Breast epithelium (tissue), 4 donors: Measurements from ENCODE around the gene MTRR. TPM values are rescaled to one million over a fixed set of nuclear protein-coding genes. Genes with fewer than 3 reads are reported as not detected.

Source experiments
- DNase-seq, 2 donors: peaks; one replicate each; pipeline ENCODE4 v3.0.0-alpha.2; 2019; ENCODE audit warnings: low spot score in 2 of 2
- H3K27ac ChIP-seq, 2 donors: fragments of 200-600 bp; sonication (generic) in 1 of 2; one replicate each; pipeline ENCODE4 v1.5.1; 2016 to 2019; ENCODE audit warnings: mild to moderate bottlenecking in 1 of 2
- H3K27me3 ChIP-seq, 2 donors: fragments of 200-600 bp; sonication (generic) in 1 of 2; one replicate each; pipeline versions ENCODE4 v1.5.1 to v1.6.0; 2017 to 2019; ENCODE audit warnings: control low read depth in 1 of 2, mild to moderate bottlenecking in 1 of 2
- H3K36me3 ChIP-seq: fragments of 200-600 bp; one replicate; pipeline ENCODE4 v1.5.1; 2019
- H3K4me1 ChIP-seq, 2 donors: fragments of 200-600 bp; sonication (generic); one replicate each; pipeline ENCODE4 v1.5.1; 2016 to 2019; ENCODE audit warnings: control low read depth in 1 of 2
- H3K4me3 ChIP-seq, 3 donors: fragments of 200-600 bp; sonication (generic); 1 replicate in 2 of 3; 2 replicates in 1 of 3; pipeline ENCODE4 v1.5.1; 2016 to 2019; ENCODE audit warnings: mild to moderate bottlenecking in 3 of 3, moderate library complexity in 2 of 3
- H3K9me3 ChIP-seq, 2 donors: fragments of 200-600 bp; sonication (generic) in 1 of 2; one replicate each; pipeline ENCODE4 v1.5.1; 2016 to 2019; ENCODE audit warnings: control low read depth in 1 of 2
- POLR2A ChIP-seq: fragments of 450-650 bp; IDR thresholded peaks from one replicate; pipeline ENCODE4 v1.6.1; 2016; ENCODE audit warnings: antibody characterized with exemption, mild to moderate bottlenecking, moderate library complexity
- POLR2AphosphoS5 ChIP-seq, 3 donors: sonication (generic); formaldehyde crosslinking; IDR thresholded peaks; one replicate each; pipeline ENCODE4 v1.6.1; 2017; ENCODE audit warnings: antibody characterized with exemption in 3 of 3
- intact Hi-C: fragments of 100-400 bp; cut with DNase I; formaldehyde crosslinking; loops from one replicate; pipeline ENCODE4 v1.15.1; 2023; ENCODE audit warnings: low total_unique reads
- total RNA-seq, 3 donors: library from RNA; depleted of rRNA; stranded (reverse); fragments of >200 nt; gene quantifications; one replicate each; pipeline ENCODE4 v1.1.0, GENCODE V29; 2016
- TF ChIP-seq, protein P1 (sequence below), 3 donors: fragments of 450-650 bp; IDR thresholded peaks; one replicate each; pipeline ENCODE4 v1.5.1; 2016 to 2017; ENCODE audit warnings: antibody characterized with exemption in 3 of 3, mild to moderate bottlenecking in 3 of 3, moderate library complexity in 3 of 3

The MTRR gene
- total RNA-seq, 3 donors from 2014 or later, result 45.8 to 69.5 (median 57.7) TPM

DNA sequence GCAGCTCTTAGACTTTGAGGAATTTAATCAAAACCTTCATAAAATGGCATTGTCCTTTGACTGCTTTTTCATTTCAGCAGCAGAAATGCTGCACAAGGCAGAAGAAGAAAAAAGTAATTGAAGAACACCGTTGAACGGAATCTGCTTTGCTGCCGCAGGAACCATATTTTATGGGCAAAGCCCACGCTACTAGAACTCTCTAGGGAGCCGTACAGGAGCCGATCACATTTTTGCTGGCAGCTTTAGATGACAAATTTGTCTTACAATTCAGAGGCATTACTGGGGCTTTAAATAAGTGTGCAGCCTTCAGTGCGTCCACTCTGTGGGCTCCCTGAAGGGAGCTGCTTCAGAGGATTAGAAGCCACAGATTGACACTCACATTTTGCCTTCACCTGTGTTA, 23.4 kb upstream of the MTRR start:
- Histone ChIP-seq H3K4me1 (peaks cover 0 to 3% of the 10 kb centered on the region in 2 donors), H3K27me3 (no peaks in the 10 kb centered on the region), H3K36me3 (no peaks in the 10 kb centered on the region), H3K27ac (no peak overlapping the region), H3K4me3 (no peak overlapping the region), H3K9me3 (no peaks in the 10 kb centered on the region)
- TF ChIP-seq, protein P1, sequence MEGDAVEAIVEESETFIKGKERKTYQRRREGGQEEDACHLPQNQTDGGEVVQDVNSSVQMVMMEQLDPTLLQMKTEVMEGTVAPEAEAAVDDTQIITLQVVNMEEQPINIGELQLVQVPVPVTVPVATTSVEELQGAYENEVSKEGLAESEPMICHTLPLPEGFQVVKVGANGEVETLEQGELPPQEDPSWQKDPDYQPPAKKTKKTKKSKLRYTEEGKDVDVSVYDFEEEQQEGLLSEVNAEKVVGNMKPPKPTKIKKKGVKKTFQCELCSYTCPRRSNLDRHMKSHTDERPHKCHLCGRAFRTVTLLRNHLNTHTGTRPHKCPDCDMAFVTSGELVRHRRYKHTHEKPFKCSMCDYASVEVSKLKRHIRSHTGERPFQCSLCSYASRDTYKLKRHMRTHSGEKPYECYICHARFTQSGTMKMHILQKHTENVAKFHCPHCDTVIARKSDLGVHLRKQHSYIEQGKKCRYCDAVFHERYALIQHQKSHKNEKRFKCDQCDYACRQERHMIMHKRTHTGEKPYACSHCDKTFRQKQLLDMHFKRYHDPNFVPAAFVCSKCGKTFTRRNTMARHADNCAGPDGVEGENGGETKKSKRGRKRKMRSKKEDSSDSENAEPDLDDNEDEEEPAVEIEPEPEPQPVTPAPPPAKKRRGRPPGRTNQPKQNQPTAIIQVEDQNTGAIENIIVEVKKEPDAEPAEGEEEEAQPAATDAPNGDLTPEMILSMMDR (IDR thresholded peaks at IDR 0.05), result no peak
- TF ChIP-seq POLR2A (no peak), POLR2AphosphoS5 (IDR thresholded peaks at IDR 0.05) (no peak)
- intact Hi-C loops, result no loop called here
- no peak for DNase-seq

DNA sequence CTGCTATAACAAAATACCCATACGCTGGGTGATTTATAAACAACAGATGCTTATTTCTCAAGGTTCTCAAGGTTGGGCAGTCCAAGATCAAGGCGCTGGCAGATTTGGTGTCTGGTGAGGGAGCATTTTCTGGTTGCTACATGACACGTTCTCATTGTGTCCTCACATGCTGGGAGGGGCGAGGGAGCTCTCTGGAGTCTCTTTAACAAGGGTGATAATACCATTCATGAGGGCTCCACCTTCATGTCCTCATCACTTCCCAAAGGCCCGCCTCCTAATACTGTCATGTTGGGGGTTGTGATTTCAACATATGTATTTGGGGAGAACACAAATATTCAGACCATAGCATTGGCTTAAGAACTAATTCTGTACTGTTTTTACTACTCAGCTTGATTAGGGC, 22.6 kb upstream of the MTRR start:
- peaks cover 0 to 3% of the 10 kb centered on the region in 2 donors for H3K4me1 ChIP-seq
- no peaks in the 10 kb centered on the region for H3K36me3 ChIP-seq
- DNase-seq, result no peak
- intact Hi-C loops, result no loop called here
- H3K4me3 ChIP-seq, result no peak overlapping the region
- H3K9me3 ChIP-seq, result no peaks in the 10 kb centered on the region
- H3K27ac ChIP-seq, result no peak overlapping the region
- no peaks in the 10 kb centered on the region for H3K27me3 ChIP-seq
- TF ChIP-seq POLR2A (no peak), POLR2AphosphoS5 (IDR thresholded peaks at IDR 0.05) (no peak)
- TF ChIP-seq, protein P1 (IDR thresholded peaks at IDR 0.05), result no peak

DNA sequence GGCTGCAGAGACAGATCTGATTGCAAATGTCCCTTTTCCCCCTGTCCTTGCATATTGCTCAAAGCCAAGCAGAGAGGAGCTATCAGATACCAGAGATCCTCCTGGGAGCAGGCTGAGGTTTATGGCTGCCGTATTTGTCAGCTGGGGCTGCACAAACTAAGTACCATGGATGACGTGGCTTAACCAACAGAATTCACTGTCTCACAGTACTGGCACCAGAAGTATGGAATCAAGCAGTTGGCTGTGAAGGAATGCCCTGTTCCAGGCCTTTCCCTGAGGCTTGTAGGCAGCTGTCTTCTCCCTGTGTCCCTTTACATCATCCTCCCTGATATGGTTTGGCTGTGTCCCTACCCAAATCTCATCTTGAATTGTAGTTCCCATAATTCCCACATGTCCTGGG, 20.7 kb upstream of the MTRR start:
- H3K27me3 ChIP-seq, result no peaks in the 10 kb centered on the region
- intact Hi-C loops, result no loop called here
- no peak overlapping the region for H3K4me3 ChIP-seq
- peaks cover 0 to 3% of the 10 kb centered on the region in 2 donors for H3K4me1 ChIP-seq
- H3K9me3 ChIP-seq, result no peaks in the 10 kb centered on the region
- no peak overlapping the region for H3K27ac ChIP-seq
- DNase-seq, result no peak
- TF ChIP-seq POLR2AphosphoS5 (IDR thresholded peaks at IDR 0.05) (no peak), POLR2A (no peak)
- TF ChIP-seq, protein P1 (IDR thresholded peaks at IDR 0.05), result no peak
- H3K36me3 ChIP-seq, result no peaks in the 10 kb centered on the region

DNA sequence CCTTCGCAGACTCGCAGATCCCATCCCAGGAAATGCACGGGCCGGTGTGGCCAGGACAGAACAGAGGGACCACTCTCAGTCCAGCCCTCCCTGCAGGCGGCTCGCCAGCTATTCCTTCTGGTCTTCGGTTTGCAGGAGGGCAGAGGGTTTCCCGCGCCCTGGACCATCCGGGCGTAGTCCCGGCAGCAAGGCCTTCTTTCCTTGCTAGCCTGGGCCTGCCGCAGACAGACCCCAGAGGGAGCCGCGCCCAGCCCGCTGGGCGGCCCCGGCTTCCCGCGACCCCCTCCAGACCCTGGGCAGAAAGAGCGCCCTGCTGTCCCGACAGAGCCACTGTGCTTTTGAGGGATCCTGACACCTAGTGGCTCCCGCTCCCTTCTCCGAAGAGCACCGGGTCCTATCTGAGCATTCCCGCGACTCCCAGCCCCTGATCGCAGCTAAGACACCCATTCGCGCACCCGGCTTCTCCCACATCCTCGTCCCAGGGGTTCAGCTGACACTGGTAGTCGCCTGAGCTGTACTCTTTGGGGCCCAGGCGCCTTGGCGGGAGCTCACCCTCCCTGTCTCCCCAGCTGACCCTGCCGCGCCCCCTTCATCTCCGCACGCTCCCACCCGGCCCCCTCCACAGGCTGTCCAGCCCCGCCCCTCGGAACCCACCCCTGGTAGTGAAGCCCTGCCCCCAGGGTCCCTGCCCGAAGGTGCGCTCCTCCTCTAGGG, 19.1 kb upstream of the MTRR start:
- TF ChIP-seq, protein P1 (IDR thresholded peaks at IDR 0.05), result no peak
- TF ChIP-seq POLR2AphosphoS5 (IDR thresholded peaks at IDR 0.05) (no peak), POLR2A (no peak)
- Histone ChIP-seq H3K9me3 (no peaks in the 10 kb centered on the region), H3K36me3 (no peaks in the 10 kb centered on the region)

DNA sequence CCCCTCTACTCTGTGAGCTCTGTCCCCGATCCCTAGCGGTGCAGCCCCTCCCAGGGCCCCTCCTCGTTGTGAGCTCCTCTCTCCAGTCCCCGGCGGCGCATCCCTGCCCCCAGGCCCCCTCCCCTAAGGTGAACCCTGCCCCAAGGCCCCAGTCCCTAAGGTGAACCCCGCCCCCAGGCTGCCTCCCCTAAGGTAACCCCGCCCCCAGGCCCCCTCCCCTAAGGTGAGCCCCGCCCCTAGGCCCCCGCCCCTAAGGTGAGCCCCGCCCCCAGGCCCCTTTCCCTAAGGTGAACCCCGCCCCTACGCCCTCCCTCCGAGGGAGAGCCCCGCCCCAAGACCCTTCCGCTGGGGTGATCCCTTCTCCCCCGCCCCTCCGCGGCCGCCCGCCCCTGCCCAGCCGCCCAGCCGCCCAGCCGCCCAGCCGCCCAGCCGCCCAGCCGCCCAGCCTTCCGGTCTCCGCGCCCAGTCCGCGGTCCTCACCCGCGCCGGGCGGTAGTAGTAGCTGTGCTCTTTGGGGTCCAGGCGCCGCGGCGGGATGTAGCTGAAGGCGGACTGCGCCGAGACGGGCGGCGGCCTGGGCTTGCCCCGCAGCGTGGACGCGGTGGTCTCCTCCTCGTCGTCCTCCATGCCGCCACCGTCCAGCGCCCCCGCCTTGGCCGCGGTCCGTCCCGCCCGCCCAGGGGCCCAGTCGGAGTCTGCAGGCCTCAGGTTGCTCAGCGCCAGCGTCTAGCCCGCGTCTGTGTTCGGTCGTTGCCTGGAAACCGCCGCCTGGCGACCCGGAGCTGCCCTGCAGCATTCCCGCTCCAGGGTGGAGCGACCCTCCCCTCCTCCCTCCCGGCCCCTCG, 18.3 kb upstream of the MTRR start, which contains the start of gene CFAP90:
Gene CFAP90 (minus strand): TSS at position 739 of the 845 bp plus-strand sequence. CDS start 112 bp downstream, at position 627.
- DNase-seq, result peak in 1 of 2 donors; percentile 67
- Histone ChIP-seq H3K4me3 (peak within 1 kb of the TSS; percentile 45 to 87 (median 64)), H3K27me3 (no peaks in the 10 kb centered on the region), H3K4me1 (peaks cover 0 to 3% of the 10 kb centered on the region in 2 donors), H3K27ac (peak within 1 kb of the TSS; percentile 64 to 82), H3K9me3 (no peaks in the 10 kb centered on the region), H3K36me3 (no peaks in the 10 kb centered on the region)
- intact Hi-C loops, result no loop called here
- TF ChIP-seq POLR2A, result no peak
- TF ChIP-seq, protein P1 (IDR thresholded peaks at IDR 0.05), result peak; percentile 10 to 45 (median 36)
- TF ChIP-seq POLR2AphosphoS5 (IDR thresholded peaks at IDR 0.05), result no peak

More for the DNA sequence above, 19.1 kb upstream of the MTRR start:
- intact Hi-C loops, result no loop called here
- Histone ChIP-seq H3K4me1 (peaks cover 0 to 3% of the 10 kb centered on the region in 2 donors), H3K4me3 (peak overlapping the region; percentile 45 to 87 (median 64)), H3K27me3 (no peaks in the 10 kb centered on the region), H3K27ac (peak overlapping the region in 1 of 2 donors; percentile 81)
- DNase-seq, result no peak
